ENCODE results near the gene SYT1. TPM values are rescaled to one million over a fixed set of nuclear protein-coding genes. Genes with fewer than 3 reads are reported as not detected.

Gene SYT1
- total RNA-seq, 1 donor from 2014 or later = 35.5 TPM

DNA sequence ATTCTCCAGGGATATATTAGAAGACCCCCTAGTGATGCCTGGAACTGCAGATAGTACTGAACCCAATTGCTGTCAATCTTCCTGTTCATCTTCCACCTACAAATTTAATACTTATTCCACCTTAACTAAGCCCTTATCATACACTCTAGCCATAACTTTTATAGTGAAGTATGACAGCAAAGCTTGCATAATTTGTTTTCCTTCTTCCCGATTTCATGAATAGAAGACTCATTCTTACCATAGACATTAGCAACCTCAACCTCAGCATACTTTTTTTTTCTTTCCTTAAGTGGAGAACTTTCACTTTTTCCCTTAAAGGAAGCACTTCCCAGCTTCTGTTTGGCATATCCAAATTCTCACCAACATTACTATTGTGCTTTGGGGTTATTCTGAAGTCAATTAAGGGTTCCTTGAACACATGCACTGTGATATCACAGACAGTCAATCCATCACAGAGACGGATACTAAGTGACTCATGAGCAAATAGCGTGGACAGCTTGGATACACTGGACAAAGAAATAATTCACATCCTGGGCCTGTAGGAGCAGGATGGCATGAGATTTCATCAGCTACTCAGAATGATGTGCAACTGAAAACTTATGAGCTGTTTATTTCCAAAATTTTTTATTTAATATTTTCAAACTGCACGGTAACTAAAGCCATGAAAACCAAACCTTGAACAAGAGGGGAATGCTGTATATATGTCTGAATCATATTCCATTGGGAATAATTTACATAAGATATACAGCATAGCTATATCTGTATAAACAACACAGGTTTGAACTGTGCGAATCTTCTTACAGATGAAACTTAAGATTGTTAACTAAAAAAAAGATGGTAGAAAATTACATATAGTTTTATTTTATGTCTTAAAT, 63.9 kb downstream of the SYT1 start:
- no peak for DNase-seq (ENCODE audit: extremely low spot score, unreplicated experiment)
- TF ChIP-seq, protein P1, sequence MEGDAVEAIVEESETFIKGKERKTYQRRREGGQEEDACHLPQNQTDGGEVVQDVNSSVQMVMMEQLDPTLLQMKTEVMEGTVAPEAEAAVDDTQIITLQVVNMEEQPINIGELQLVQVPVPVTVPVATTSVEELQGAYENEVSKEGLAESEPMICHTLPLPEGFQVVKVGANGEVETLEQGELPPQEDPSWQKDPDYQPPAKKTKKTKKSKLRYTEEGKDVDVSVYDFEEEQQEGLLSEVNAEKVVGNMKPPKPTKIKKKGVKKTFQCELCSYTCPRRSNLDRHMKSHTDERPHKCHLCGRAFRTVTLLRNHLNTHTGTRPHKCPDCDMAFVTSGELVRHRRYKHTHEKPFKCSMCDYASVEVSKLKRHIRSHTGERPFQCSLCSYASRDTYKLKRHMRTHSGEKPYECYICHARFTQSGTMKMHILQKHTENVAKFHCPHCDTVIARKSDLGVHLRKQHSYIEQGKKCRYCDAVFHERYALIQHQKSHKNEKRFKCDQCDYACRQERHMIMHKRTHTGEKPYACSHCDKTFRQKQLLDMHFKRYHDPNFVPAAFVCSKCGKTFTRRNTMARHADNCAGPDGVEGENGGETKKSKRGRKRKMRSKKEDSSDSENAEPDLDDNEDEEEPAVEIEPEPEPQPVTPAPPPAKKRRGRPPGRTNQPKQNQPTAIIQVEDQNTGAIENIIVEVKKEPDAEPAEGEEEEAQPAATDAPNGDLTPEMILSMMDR (conservative IDR thresholded peaks at IDR 0.05) = no peak
- no peak overlapping the region for H3K27ac Mint-ChIP-seq
- no peaks in the 10 kb centered on the region for H3K36me3 Mint-ChIP-seq
- no peaks in the 10 kb centered on the region for H3K9me3 Mint-ChIP-seq
- H3K4me3 Mint-ChIP-seq = no peak overlapping the region
- H3K27me3 Mint-ChIP-seq = no peaks in the 10 kb centered on the region
- no peaks in the 10 kb centered on the region for H3K4me1 Mint-ChIP-seq (ENCODE audit: unreplicated experiment)

DNA sequence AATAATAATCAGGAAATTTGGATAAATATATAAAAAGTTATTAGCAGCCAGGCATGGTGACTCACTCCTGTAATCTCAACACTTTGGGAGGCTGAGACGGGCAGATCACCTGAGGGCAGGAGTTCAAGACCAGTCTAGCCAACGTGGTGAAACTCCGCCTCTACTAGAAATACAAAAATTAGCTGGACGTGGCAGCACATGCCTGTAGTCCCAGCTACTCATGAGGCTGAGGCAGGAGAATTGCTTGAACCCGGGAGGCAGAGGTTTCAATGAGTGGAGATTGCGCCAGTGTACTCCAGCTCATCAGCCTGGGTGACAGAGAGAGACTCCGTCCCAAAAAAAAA, 64.5 kb downstream of the SYT1 start:
- H3K9me3 Mint-ChIP-seq = no peaks in the 10 kb centered on the region
- TF ChIP-seq, protein P1 (conservative IDR thresholded peaks at IDR 0.05) = no peak
- H3K27ac Mint-ChIP-seq = no peak overlapping the region
- no peaks in the 10 kb centered on the region for H3K27me3 Mint-ChIP-seq
- H3K4me3 Mint-ChIP-seq = no peak overlapping the region
- no peaks in the 10 kb centered on the region for H3K36me3 Mint-ChIP-seq
- no peaks in the 10 kb centered on the region for H3K4me1 Mint-ChIP-seq (ENCODE audit: unreplicated experiment)
- no peak for DNase-seq (ENCODE audit: extremely low spot score, unreplicated experiment)

DNA sequence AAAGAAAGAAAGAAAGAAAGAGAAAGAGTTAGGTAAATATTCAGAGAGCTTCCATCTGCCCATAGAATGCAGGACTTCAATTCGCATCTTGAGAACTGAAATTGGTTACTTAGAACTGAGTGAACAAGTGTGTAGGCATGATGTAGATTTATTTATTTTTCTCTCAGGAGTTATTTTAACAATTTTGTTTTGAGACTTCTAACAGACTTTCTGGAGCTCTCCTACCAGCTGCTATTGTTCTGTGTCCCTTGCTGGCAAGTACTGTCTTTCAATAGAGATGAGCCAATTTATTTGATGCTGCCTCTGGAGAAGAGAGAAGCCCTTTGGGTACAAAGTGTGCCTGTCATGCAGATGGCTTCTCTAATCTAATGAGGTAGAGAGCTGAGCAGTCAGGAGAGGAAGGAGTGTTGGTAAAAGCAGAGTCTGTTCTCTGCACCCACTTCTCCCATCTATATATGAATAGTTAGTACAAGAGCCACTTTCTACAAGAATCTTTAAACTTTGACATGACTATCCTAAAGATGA, 67.0 kb downstream of the SYT1 start:
- Mint-ChIP-seq H3K9me3 (no peaks in the 10 kb centered on the region), H3K4me3 (no peak overlapping the region), H3K27me3 (no peaks in the 10 kb centered on the region), H3K4me1 (ENCODE audit: unreplicated experiment) (no peaks in the 10 kb centered on the region), H3K27ac (no peak overlapping the region), H3K36me3 (no peaks in the 10 kb centered on the region)
- no peak for DNase-seq (ENCODE audit: extremely low spot score, unreplicated experiment)
- TF ChIP-seq, protein P1 (conservative IDR thresholded peaks at IDR 0.05) = no peak

DNA sequence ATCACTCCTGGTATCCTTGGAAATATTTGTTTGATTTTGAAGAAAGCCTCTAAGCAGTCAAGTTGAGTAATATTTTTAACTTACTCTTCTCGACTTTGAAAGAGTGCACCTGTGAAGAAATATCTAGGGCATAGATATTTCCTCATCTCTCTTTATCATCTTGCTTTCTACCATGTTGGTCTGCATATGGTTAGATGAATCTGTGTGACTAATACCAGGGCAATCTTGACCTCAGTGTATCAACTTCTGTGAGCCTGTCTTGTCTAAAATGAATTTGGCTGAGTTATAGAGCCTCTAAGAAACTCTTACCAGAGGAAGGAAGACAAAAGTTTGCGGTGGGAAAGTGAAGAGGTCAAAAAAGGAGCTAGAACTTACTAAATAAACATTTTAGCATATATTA, 68.4 kb downstream of the SYT1 start:
- no peaks in the 10 kb centered on the region for H3K36me3 Mint-ChIP-seq
- H3K27ac Mint-ChIP-seq = no peak overlapping the region
- H3K4me3 Mint-ChIP-seq = no peak overlapping the region
- no peaks in the 10 kb centered on the region for H3K27me3 Mint-ChIP-seq
- TF ChIP-seq, protein P1 (conservative IDR thresholded peaks at IDR 0.05) = no peak
- H3K4me1 Mint-ChIP-seq (ENCODE audit: unreplicated experiment) = peaks cover 1% of the 10 kb centered on the region
- H3K9me3 Mint-ChIP-seq = no peaks in the 10 kb centered on the region
- DNase-seq (ENCODE audit: extremely low spot score, unreplicated experiment) = no peak

DNA sequence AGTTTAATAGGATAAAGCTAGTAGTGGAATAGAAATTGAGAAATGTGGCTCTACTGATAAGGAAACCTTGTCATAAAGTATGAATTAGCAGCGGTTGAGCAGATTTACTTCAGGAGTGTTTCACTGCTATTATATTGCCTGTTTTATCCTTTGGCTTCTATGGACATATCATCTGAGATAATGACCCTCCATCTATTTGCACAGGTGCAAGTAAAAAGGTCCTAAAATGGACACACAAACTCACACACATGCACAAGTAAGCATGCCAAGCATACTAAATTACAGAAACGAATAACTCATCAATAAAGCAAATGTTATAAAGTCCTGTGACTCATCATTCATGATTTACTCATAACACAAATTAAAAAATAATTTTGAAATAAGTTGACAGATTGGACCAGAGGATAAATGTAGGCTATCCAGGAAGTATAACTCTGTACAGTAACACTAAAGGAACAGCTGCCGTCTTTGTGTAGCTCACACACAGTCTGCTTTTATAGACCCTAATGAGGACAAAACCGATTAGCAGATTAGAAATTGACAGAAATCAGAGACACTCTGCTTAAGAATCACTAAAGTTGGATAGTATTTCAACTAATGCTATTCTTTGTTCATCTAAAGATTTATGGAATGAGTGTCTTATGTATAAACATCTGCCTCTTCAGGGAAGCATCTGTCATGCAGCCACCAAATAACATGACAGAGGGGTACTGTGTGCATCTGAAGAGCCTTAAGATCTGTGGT, 73.9 kb downstream of the SYT1 start:
- DNase-seq (ENCODE audit: extremely low spot score, unreplicated experiment) = no peak
- no peaks in the 10 kb centered on the region for H3K9me3 Mint-ChIP-seq
- H3K36me3 Mint-ChIP-seq = peaks cover 10% of the 10 kb centered on the region
- H3K27ac Mint-ChIP-seq = no peak overlapping the region
- no peaks in the 10 kb centered on the region for H3K27me3 Mint-ChIP-seq
- TF ChIP-seq, protein P1 (conservative IDR thresholded peaks at IDR 0.05) = no peak
- H3K4me1 Mint-ChIP-seq (ENCODE audit: unreplicated experiment) = peaks cover 5% of the 10 kb centered on the region
- no peak overlapping the region for H3K4me3 Mint-ChIP-seq

Data from type B pancreatic cell (in vitro differentiated cells).